AG08396 (cell line): ENCODE results near the gene ROR1.
A peak's percentile ranks its signal among the peaks of the same experiment; 100 is the strongest.
"Not testable (repeated sequence)": the region's sequence is repeated elsewhere in the genome, so short reads cannot be mapped to it uniquely, and the experiment has no call there.

Source experiments
- DNase-seq: peaks from one replicate; pipeline ENCODE4 v3.0.0; 2012; ENCODE audit warnings: low spot score, mixed read lengths

The ROR1 gene

GRCh38 chr1:63758791-63759190 is 15.0 kb upstream of the ROR1 start:
- DNase-seq: no peak

GRCh38 chr1:63759778-63760177 is 14.0 kb upstream of the ROR1 start:
- no peak for DNase-seq

GRCh38 chr1:63770381-63770780 is 3.4 kb upstream of the ROR1 start:
- no peak for DNase-seq

GRCh38 chr1:63772201-63772600 is 1.6 kb upstream of the ROR1 start:
- no peak for DNase-seq

GRCh38 chr1:63772876-63773275 is 941 bp upstream of the ROR1 start:
- DNase-seq: no peak

- DNase-seq: no peak
Measured at GRCh38 chr1:63773496-63773814, 362 bp upstream of the ROR1 start.

GRCh38 chr1:63774617-63775417 is 1.0 kb downstream of the ROR1 start:
- DNase-seq: peak; percentile 56

GRCh38 chr1:63775418-63776127 is 1.8 kb downstream of the ROR1 start:
- DNase-seq: no peak

- DNase-seq: no peak
Measured at GRCh38 chr1:63777286-63777685, 3.5 kb downstream of the ROR1 start.

- no peak for DNase-seq
Measured at GRCh38 chr1:63777965-63778880, 4.4 kb downstream of the ROR1 start.

- DNase-seq: peak; percentile 42
Measured at GRCh38 chr1:63779338-63780211, 5.8 kb downstream of the ROR1 start.

GRCh38 chr1:63780565-63780964 is 6.7 kb downstream of the ROR1 start:
- no peak for DNase-seq

- DNase-seq: no peak
Measured at GRCh38 chr1:63782982-63783381, 9.2 kb downstream of the ROR1 start.

- DNase-seq: no peak
Measured at GRCh38 chr1:63784083-63784482, 10.3 kb downstream of the ROR1 start.

GRCh38 chr1:63784489-63785390 is 10.9 kb downstream of the ROR1 start:
- DNase-seq: no peak

GRCh38 chr1:63787270-63787669 is 13.5 kb downstream of the ROR1 start:
- not testable (repeated sequence) for DNase-seq

GRCh38 chr1:63787875-63788274 is 14.1 kb downstream of the ROR1 start:
- DNase-seq: no peak

- DNase-seq: no peak
Measured at GRCh38 chr1:63789856-63790605, 16.2 kb downstream of the ROR1 start.

- no peak for DNase-seq
Measured at GRCh38 chr1:63790989-63791388, 17.2 kb downstream of the ROR1 start.

GRCh38 chr1:63792152-63792551 is 18.3 kb downstream of the ROR1 start:
- no peak for DNase-seq
